T-helper 1 cell treated with Interleukin-12 subunit alpha and Interleukin-12 subunit beta and Interleukin-4 antibody, amounts not matched to agents 30 μg/mL and 1 μg/mL, for 36 hours (primary cell): ENCODE measurements around the gene SCAMP2.

Experiments used
- H3K27ac Mint-ChIP-seq: one replicate; pipeline ENCODE4 v1.8.0; 2021; ENCODE audit warnings: mild to moderate bottlenecking, mixed read lengths
- H3K27me3 Mint-ChIP-seq: one replicate; pipeline ENCODE4 v1.8.0; 2021; ENCODE audit warnings: low read depth, mixed read lengths
- H3K36me3 Mint-ChIP-seq: one replicate; pipeline ENCODE4 v1.8.0; 2021; ENCODE audit warnings: low read depth, mixed read lengths
- H3K4me1 Mint-ChIP-seq: one replicate; pipeline ENCODE4 v1.8.0; 2021; ENCODE audit warnings: low read depth, mixed read lengths
- H3K4me3 Mint-ChIP-seq: one replicate; pipeline ENCODE4 v1.8.0; 2021; ENCODE audit warnings: mild to moderate bottlenecking, moderate library complexity, mixed read lengths
- H3K9me3 Mint-ChIP-seq: one replicate; pipeline ENCODE4 v1.8.0; 2021; ENCODE audit warnings: mixed read lengths

The SCAMP2 gene

DNA sequence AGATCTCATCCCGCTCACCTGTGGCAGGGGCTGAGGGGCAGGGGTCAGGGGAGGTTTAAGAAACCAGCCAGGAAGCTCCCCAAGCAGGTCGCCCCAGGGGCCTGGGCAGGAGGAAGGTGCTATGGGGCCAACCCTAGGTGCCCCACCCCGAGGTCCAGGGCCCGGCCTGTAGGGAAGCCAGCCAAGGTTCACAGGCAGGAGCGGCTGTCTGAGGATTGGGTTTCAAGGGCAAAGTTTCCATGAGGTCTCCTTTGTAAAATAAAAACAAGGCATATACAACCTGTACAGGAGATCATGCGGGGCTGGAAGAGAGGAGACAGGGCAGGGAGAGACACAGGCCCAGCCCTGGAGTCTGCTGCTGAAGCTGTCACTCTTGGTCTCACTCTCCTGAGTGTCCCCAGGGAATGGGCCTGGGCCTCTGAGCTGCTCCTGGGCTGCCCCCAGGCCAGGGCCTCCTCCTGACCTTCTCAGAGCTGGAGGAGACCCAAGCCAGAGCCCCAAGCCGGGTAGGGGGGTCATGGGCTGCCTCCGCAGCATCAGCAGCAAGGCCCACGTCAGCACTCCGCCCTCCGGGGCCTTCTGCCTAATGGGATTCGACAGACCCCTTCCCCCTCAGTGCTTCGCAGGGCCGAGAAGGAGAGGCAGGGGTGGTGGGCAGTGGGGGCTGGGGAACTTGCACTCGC, 41.2 kb downstream of the SCAMP2 start:
- no peaks in the 10 kb centered on the region for H3K9me3 Mint-ChIP-seq
- H3K27ac Mint-ChIP-seq, result no peak overlapping the region
- peaks cover 3% of the 10 kb centered on the region for H3K36me3 Mint-ChIP-seq
- peaks cover 3% of the 10 kb centered on the region for H3K4me1 Mint-ChIP-seq
- H3K27me3 Mint-ChIP-seq, result peaks cover 12% of the 10 kb centered on the region
- no peak overlapping the region for H3K4me3 Mint-ChIP-seq

DNA sequence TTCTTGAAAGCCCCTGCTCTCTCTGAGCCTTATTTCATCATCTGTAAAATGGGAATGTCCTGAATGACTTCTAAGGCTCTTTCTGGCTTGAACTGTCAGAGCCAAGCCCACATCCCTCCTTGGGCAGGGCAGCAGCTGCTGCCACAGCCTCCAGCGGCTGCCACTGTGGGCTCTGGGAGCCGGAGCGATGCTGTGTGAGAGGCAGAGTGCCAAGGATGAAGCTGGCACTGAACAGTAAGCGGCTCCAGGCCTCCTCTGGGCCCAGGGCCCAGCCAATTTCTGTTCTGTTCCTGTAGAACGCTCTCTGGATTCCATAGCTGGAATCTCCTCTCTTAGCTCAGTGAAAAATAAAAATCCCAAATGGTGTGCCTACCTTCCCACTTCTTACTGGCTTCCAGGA, 42.3 kb downstream of the SCAMP2 start:
- peaks cover 3% of the 10 kb centered on the region for H3K4me1 Mint-ChIP-seq
- no peak overlapping the region for H3K4me3 Mint-ChIP-seq
- H3K9me3 Mint-ChIP-seq, result no peaks in the 10 kb centered on the region
- H3K27ac Mint-ChIP-seq, result no peak overlapping the region
- peaks cover 17% of the 10 kb centered on the region for H3K27me3 Mint-ChIP-seq
- H3K36me3 Mint-ChIP-seq, result peaks cover 3% of the 10 kb centered on the region

DNA sequence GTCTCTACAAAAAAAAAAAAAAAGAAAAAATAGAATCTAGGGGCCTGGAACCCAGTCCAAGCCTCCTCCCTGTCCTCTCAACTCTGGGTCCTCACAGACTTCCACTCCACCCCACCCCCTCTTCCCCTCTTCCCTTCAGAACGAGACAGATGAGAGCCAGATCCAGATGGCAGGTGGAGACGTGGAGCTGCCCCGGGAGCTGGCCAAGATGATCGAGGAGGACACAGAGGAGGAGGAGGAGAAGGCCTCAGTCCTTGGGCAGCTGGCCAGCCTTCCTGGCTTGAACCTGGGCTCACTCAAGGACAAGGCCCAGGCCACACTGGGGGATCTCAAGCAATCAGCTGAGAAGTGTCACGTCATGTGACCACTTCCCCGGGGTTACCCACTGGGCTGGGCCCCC, 43.2 kb downstream of the SCAMP2 start:
- no peaks in the 10 kb centered on the region for H3K9me3 Mint-ChIP-seq
- H3K36me3 Mint-ChIP-seq, result peaks cover under 1% of the 10 kb centered on the region
- H3K4me1 Mint-ChIP-seq, result peaks cover under 1% of the 10 kb centered on the region

DNA sequence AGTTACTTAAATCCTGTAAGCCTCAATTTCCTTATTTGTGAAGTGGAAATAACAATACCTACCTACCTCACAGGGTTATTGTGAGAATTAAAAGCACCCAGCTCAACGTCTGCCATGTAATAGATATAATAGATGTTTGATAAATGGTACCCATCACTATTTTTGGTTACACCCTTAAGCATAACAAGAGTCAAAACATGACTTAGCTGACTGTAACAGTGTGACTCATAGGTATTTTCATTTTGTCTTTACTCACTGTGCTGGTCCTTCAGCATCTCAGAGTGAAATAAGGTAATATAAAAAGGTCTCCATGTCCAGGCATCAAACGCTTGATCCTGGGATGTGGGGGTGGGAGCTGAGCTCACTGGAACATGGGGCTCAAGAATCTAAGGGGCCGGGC, 43.7 kb downstream of the SCAMP2 start:
- no peaks in the 10 kb centered on the region for H3K4me1 Mint-ChIP-seq
- H3K27me3 Mint-ChIP-seq, result peaks cover 27% of the 10 kb centered on the region
- H3K27ac Mint-ChIP-seq, result no peak overlapping the region
- H3K9me3 Mint-ChIP-seq, result no peaks in the 10 kb centered on the region
- no peak overlapping the region for H3K4me3 Mint-ChIP-seq
- H3K36me3 Mint-ChIP-seq, result no peaks in the 10 kb centered on the region

More for the DNA sequence above, 43.2 kb downstream of the SCAMP2 start:
- Mint-ChIP-seq H3K4me3 (no peak overlapping the region), H3K27ac (no peak overlapping the region), H3K27me3 (peaks cover 23% of the 10 kb centered on the region)

DNA sequence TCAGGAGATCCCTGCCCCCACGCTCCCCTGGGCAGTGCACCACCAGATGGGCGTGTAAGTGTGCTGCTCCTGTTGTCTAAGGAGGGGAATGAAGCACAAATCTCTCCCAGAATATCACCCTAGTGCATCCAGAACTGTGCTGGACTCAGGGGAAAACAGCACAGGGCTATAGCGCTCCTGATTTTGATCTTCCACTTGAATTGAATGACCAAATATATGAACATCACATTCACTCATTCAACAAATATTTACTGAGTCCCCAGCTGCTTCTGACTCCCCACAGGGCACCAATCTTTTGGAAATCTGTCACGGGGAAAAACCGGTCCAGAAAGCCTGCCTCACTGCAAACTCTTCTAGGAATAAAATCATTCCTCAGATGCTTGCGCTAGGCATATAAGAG, 44.3 kb downstream of the SCAMP2 start:
- no peaks in the 10 kb centered on the region for H3K9me3 Mint-ChIP-seq
- no peaks in the 10 kb centered on the region for H3K4me1 Mint-ChIP-seq
- no peak overlapping the region for H3K4me3 Mint-ChIP-seq
- H3K27me3 Mint-ChIP-seq, result peaks cover 27% of the 10 kb centered on the region
- no peak overlapping the region for H3K27ac Mint-ChIP-seq
- H3K36me3 Mint-ChIP-seq, result no peaks in the 10 kb centered on the region

DNA sequence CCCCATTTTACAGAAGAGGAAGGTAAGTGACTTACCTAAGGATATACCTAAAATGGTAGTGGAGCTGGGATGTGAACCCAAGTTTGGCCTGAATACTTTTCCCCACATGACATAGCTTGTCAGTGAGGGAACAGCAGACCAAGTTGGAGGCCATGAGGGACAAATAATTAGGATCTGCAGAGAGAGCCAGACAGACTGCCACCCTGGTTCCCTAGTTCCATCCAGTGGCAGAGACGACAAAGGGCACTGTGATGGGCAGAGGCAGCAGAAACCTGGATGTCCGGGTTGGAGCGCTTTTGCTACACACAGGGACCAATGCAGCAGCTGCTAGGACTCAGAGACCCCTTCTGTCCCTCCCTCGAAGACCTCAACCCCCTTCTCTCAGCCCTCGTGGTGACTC, 45.6 kb downstream of the SCAMP2 start:
- Mint-ChIP-seq H3K4me3 (no peak overlapping the region), H3K27me3 (peaks cover 27% of the 10 kb centered on the region), H3K9me3 (no peaks in the 10 kb centered on the region), H3K27ac (no peak overlapping the region), H3K4me1 (no peaks in the 10 kb centered on the region), H3K36me3 (no peaks in the 10 kb centered on the region)

DNA sequence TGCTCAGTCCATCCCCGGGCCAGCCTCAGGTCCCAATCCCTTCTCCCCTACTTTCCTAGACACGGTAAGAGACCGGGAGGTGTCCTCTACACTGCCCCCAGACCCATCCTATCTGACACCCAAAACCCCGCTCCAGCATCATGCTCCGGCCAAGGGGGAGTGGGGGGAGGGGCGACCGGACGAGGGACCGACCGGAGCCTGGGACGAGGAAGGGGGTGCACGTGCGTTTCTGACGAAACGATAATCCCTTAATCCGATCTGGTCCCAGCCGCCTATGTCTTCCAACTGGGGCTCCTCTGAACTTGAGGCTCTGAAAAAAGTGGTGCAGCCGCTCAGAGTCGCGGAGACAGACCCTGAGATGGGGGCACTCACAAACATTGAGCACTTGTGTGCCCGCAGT, 46.2 kb downstream of the SCAMP2 start:
- Mint-ChIP-seq H3K27me3 (peaks cover 27% of the 10 kb centered on the region), H3K4me1 (no peaks in the 10 kb centered on the region), H3K9me3 (no peaks in the 10 kb centered on the region), H3K4me3 (no peak overlapping the region), H3K36me3 (no peaks in the 10 kb centered on the region), H3K27ac (no peak overlapping the region)

DNA sequence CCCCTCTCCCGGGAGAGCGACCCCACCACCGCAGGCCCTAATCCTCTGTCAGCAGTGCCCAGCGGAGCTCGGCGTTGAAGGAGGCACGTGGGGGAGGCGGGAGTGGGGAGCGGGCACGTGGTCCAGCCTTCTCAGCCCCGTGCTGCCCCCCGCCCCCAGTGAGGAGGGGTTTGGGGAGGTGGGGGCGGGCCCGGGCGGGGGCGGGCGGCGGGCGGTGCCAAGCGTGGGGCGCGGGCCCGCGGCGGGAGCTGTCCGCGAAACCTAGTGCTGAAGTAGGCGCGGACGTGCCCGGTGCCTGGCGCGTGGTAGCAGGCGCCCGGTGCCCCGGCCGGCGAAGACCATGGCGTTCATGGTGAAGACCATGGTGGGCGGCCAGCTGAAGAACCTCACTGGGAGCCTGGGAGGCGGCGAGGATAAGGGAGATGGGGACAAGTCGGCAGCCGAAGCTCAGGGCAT, 46.8 kb downstream of the SCAMP2 start, which contains the start of gene CPLX3:
TSS of gene CPLX3 (plus strand) at position 264 of the 456 bp plus-strand sequence. CDS start at position 341, 77 bp downstream.
- no peak within 1 kb of the TSS for H3K27ac Mint-ChIP-seq
- no peaks in the 10 kb centered on the region for H3K9me3 Mint-ChIP-seq
- no peaks in the 10 kb centered on the region for H3K36me3 Mint-ChIP-seq
- H3K27me3 Mint-ChIP-seq, result peaks cover 27% of the 10 kb centered on the region
- H3K4me1 Mint-ChIP-seq, result no peaks in the 10 kb centered on the region
- H3K4me3 Mint-ChIP-seq, result peak within 1 kb of the TSS; percentile 21

DNA sequence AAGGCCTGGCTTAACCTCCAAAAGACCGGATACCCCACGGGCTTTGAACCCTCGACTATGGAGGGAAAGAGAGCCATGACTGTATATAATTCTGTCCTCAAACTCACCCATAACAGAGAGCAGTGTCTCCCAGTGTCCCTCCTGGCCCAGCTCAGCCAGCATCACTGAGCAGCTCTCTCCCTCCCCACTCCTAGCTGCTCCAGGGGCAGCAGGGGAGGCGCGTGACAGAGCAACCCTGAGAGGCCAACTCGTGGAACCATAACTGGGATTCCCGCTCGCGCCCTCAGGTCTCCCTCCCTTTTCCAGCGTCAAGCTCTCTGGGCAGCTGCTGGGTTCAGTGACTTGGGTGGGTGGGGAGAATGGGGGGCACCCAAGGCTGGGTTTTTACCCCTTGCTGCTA, 47.3 kb downstream of the SCAMP2 start:
- Mint-ChIP-seq H3K4me1 (no peaks in the 10 kb centered on the region), H3K36me3 (no peaks in the 10 kb centered on the region), H3K4me3 (no peak overlapping the region), H3K27me3 (peaks cover 27% of the 10 kb centered on the region), H3K27ac (no peak overlapping the region), H3K9me3 (no peaks in the 10 kb centered on the region)

DNA sequence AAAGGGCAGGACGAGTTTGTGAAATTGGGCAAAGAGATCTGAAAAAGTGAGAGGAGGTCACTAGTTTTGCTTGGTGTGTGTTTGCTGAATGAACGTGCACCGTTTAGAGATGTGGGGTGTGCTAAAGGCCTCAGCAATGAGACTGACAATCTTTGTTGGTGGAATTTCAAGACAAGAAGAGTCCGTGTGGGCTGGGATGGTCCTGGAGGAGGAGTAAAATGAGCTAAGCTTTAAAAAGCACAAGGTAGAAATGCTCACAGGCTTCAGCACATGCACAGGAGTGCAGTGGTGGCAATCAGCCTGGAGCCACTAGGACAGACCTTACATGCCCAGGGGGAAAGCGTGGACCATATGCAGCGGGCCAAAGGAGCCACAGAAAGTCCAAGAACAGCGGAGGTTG, 48.2 kb downstream of the SCAMP2 start:
- Mint-ChIP-seq H3K27me3 (peaks cover 27% of the 10 kb centered on the region), H3K9me3 (no peaks in the 10 kb centered on the region), H3K27ac (no peak overlapping the region), H3K4me3 (no peak overlapping the region), H3K4me1 (no peaks in the 10 kb centered on the region), H3K36me3 (no peaks in the 10 kb centered on the region)

DNA sequence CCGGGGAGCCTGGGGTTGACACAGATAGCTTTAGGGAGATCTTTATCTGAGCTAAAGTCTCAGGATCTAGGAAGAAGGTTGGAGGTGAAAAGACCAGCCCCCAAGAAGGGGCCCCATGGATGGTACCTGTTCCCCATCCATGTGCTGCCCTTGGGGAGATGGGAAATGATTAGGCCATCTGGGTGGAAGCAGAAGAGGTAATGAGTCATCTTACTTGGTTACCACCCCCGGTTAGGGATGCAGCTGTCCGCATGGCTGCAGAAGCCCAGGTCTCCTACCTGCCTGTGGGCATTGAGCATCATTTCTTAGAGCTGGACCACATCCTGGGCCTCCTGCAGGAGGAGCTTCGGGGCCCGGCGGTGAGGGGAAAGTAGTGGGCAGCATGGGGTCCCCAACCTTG, 49.8 kb downstream of the SCAMP2 start:
- no peak overlapping the region for H3K27ac Mint-ChIP-seq
- H3K36me3 Mint-ChIP-seq, result no peaks in the 10 kb centered on the region
- H3K9me3 Mint-ChIP-seq, result no peaks in the 10 kb centered on the region
- peaks cover 10% of the 10 kb centered on the region for H3K4me1 Mint-ChIP-seq
- peaks cover 27% of the 10 kb centered on the region for H3K27me3 Mint-ChIP-seq
- no peak overlapping the region for H3K4me3 Mint-ChIP-seq

DNA sequence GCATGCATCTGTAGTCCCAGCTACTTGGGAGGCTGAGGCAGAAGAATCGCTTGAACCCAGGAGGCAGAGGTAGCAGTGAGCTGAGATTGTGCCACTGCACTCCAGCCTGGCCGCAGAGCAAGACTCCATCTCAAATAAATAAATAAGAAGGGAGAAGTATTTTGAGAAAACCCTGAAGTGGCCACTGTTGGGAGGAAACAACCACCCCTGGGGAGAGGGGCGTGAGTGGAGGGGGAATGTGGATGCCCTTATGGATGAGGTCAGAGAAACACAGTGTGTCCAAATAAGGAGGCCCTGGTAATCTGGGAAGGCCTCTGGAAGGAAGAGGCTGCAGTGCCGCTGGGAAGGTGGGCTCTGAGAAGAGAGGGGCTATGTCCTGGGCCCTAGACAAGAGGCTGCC, 50.9 kb downstream of the SCAMP2 start:
- no peaks in the 10 kb centered on the region for H3K9me3 Mint-ChIP-seq
- H3K4me1 Mint-ChIP-seq, result peaks cover 10% of the 10 kb centered on the region

DNA sequence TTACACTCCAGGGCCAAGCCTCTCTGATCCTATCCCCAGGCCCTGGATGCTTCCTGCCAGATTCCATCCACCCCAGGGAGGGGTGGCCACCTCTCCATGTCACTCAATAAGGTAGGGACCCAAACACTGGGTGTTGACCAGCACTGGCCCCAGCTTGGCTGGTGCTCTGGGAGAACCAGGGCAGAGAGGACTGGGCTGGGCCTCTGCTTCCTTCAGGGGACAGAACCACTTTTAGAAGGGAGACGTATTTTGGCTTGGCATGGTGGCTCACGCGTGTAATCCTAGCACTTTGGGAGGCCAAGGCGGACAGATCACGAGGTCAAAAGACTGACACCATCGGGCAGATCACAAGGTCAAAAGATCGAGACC, 51.4 kb downstream of the SCAMP2 start:
- Mint-ChIP-seq H3K36me3 (no peaks in the 10 kb centered on the region), H3K9me3 (no peaks in the 10 kb centered on the region), H3K27me3 (peaks cover 14% of the 10 kb centered on the region), H3K4me1 (peaks cover 10% of the 10 kb centered on the region), H3K27ac (no peak overlapping the region), H3K4me3 (no peak overlapping the region)

More for the DNA sequence above, 50.9 kb downstream of the SCAMP2 start:
- Mint-ChIP-seq H3K36me3 (no peaks in the 10 kb centered on the region), H3K4me3 (no peak overlapping the region), H3K27me3 (peaks cover 18% of the 10 kb centered on the region), H3K27ac (no peak overlapping the region)

DNA sequence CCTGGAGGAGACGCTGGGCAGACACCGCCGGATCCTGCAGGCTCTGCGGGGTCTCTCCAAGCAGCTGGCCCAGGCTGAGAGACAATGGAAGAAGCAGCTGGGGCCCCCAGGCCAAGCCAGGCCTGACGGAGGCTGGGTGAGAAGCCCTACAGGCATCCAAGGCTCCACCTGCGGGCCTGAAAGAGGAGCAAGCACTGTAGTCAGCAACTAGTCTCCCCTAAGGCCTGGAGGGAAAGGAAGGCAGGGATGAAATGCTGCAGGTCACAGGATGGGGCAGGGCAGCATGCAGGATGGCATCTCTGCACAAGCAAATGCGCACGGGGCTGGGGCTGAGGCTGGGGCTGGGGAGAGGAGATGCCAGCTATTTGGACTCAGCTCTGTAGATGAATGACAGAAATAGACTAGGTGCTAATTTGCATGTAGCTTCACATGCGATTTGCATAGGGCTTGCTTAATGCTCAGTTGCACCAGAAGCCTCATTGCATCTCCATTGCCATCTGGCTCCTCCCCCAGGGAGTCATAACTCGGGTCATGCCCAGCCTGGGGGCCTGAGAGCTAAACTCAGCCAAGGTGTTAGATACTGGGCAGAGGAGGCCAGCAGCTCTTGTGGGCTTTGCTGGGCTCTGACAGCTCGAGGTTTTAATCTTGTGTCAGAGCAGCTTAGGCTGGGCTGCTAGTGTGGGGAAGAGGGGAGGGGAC, 51.9 kb downstream of the SCAMP2 start:
- H3K27ac Mint-ChIP-seq, result no peak overlapping the region

DNA sequence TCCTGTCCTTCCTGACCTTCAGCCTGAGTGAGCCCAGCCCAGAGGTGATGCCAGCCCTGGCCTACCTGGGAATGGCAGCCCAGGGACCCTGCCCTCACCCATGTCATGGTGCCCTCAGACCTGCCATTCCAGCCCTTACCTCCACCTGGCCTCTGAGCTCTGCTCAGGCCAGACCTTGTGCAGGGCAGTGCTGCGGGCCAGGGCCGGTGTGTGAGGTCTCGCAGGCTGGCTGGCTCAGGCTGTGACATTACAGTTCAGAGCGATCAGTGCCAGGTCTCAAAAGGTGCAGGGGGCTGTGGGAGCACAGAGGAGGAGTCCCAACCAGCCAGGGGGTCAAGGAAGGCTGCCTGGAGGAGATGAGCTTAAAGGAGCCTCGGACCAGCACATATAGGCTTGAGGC, 53.1 kb downstream of the SCAMP2 start:
- Mint-ChIP-seq H3K4me1 (peaks cover 14% of the 10 kb centered on the region), H3K27me3 (peaks cover 5% of the 10 kb centered on the region), H3K27ac (no peak overlapping the region), H3K36me3 (no peaks in the 10 kb centered on the region), H3K4me3 (no peak overlapping the region), H3K9me3 (no peaks in the 10 kb centered on the region)

More for the DNA sequence above, 51.9 kb downstream of the SCAMP2 start:
- peaks cover 10% of the 10 kb centered on the region for H3K4me1 Mint-ChIP-seq
- H3K9me3 Mint-ChIP-seq, result no peaks in the 10 kb centered on the region
- peaks cover 10% of the 10 kb centered on the region for H3K27me3 Mint-ChIP-seq
- H3K36me3 Mint-ChIP-seq, result no peaks in the 10 kb centered on the region
- no peak overlapping the region for H3K4me3 Mint-ChIP-seq
